Activated T-helper 9 cell treated with anti-CD3 and anti-CD28 coated beads, Interleukin-2, amount 50 U/mL, for 16 hours (primary cell): Measurements from ENCODE around the gene SNAP25.

Experiments used
- DNase-seq: peaks from one replicate; pipeline ENCODE4 v3.0.0-alpha.2; 2020; ENCODE audit warnings: low read depth

Gene SNAP25

GRCh38 chr20:10218536-10219451 is at the start of gene SNAP25:
SNAP25 (plus strand) TSS chr20:10218830; CDS start chr20:10275492, 56,662 bp downstream.
- peak; percentile 6 for DNase-seq

- DNase-seq, result no peak
Observed at GRCh38 chr20:10169752-10170151, 48.9 kb upstream of the SNAP25 start.

- no peak for DNase-seq
Observed at GRCh38 chr20:10170261-10170660, 48.4 kb upstream of the SNAP25 start.

- DNase-seq, result peak; percentile 2
Observed at GRCh38 chr20:10171864-10172751, 46.5 kb upstream of the SNAP25 start.

- no peak for DNase-seq
Observed at GRCh38 chr20:10172998-10173655, 45.5 kb upstream of the SNAP25 start.

GRCh38 chr20:10174400-10174799 is 44.2 kb upstream of the SNAP25 start:
- no peak for DNase-seq

- DNase-seq, result no peak
Observed at GRCh38 chr20:10177326-10177725, 41.3 kb upstream of the SNAP25 start.

- DNase-seq, result no peak
Observed at GRCh38 chr20:10178091-10178490, 40.5 kb upstream of the SNAP25 start.

GRCh38 chr20:10178727-10179313 is 39.8 kb upstream of the SNAP25 start:
- DNase-seq, result no peak

- DNase-seq, result no peak
Observed at GRCh38 chr20:10179574-10180298, 38.9 kb upstream of the SNAP25 start.

GRCh38 chr20:10180651-10181235 is 37.9 kb upstream of the SNAP25 start:
- DNase-seq, result no peak

GRCh38 chr20:10185741-10186558 is 32.7 kb upstream of the SNAP25 start:
- DNase-seq, result no peak

- no peak for DNase-seq
Observed at GRCh38 chr20:10190456-10190855, 28.2 kb upstream of the SNAP25 start.

- no peak for DNase-seq
Observed at GRCh38 chr20:10192171-10192570, 26.5 kb upstream of the SNAP25 start.

GRCh38 chr20:10194166-10194565 is 24.5 kb upstream of the SNAP25 start:
- DNase-seq, result no peak

GRCh38 chr20:10200330-10200729 is 18.3 kb upstream of the SNAP25 start:
- DNase-seq, result no peak

GRCh38 chr20:10201321-10201870 is 17.2 kb upstream of the SNAP25 start:
- no peak for DNase-seq

- DNase-seq, result no peak
Observed at GRCh38 chr20:10209091-10209490, 9.5 kb upstream of the SNAP25 start.

GRCh38 chr20:10213526-10213925 is 5.1 kb upstream of the SNAP25 start:
- no peak for DNase-seq
